RWPE1 (cell line): ENCODE measurements around the gene ADGRB3.
"Not testable (repeated sequence)": the region's sequence is repeated elsewhere in the genome, so short reads cannot be mapped to it uniquely, and the experiment has no call there.

ENCODE experiments used
- CTCF ChIA-PET: fragments of 350-600 bp; sonication (Branson Sonifier 250); formaldehyde crosslinking; extraction: SDS; loops from one replicate; lab custom pipeline; 2021; lab: Yijun Ruan, JAX
- POLR2A ChIA-PET: fragments of 400-600 bp; formaldehyde crosslinking; extraction: SDS; loops from one replicate; lab custom pipeline; 2020; ENCODE audit warnings: antibody characterized with exemption; ENCODE audit not compliant: low non-redundant PET; lab: Yijun Ruan, JAX
- DNase-seq: peaks from one replicate; pipeline ENCODE4 v3.0.0; 2012; ENCODE audit warnings: low spot score
- H3K27ac ChIP-seq: fragments of 450-650 bp; 2 replicates; pipeline ENCODE4 v1.5.1; 2017
- CTCF ChIP-seq: fragments of 450-650 bp; conservative IDR thresholded peaks from 2 replicates; pipeline ENCODE4 v1.5.1; 2017; ENCODE audit warnings: low read depth, mild to moderate bottlenecking

Gene ADGRB3

GRCh38 chr6:68895929-68896328 lies 260.8 kb downstream of the ADGRB3 start:
- no peak for TF ChIP-seq CTCF
- ChIA-PET CTCF (no interaction called here), POLR2A (no interaction called here)
- no peak for DNase-seq
- H3K27ac ChIP-seq, result no peak overlapping the region

DNA sequence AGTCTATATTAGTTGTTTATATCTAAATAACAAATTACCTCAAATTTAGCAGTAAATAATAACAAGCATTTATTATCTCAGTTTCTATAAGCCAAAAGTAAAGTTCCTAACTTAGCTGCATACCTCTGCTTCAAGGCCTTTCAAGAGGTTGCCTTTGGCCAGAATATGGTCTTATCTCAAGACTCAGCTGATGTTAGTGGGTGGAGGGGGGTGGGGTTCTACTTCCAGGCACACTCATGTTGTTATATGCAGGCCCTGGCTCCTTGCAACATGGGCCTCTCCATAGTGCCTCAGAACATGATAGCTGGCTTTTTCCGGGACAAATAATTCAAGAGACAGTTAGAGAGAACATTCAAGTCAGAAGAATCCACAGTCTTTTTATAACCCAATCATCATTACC lies 266.0 kb downstream of the ADGRB3 start:
- no peak for DNase-seq
- CTCF ChIA-PET, result no interaction called here
- TF ChIP-seq CTCF, result no peak
- no peak overlapping the region for H3K27ac ChIP-seq
- POLR2A ChIA-PET, result no interaction called here

DNA sequence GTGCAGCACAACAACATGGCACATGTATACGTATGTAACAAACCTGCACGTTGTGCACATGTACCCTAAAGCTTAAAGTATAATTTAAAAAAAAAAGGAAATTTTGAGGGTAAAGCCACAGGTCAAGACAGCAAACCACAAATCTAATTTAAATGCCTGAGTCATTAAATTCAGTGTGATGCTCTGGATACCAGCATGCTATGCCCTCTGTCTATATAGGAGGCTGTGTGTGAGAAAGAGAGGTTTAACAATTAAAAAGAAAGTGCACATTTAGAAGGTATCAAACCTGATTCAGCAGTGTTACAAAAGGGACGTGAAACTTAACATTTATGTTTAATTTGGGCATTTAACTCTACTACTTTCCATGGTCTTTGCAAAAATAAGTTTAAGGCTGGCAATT lies 276.3 kb downstream of the ADGRB3 start:
- DNase-seq, result no peak
- POLR2A ChIA-PET, result no interaction called here
- CTCF ChIA-PET, result no interaction called here
- TF ChIP-seq CTCF, result no peak
- no peak overlapping the region for H3K27ac ChIP-seq

- ChIA-PET CTCF (no interaction called here), POLR2A (no interaction called here)
- no peak for TF ChIP-seq CTCF
- H3K27ac ChIP-seq, result no peak overlapping the region
- DNase-seq, result no peak
These were observed 276.7 kb downstream of the ADGRB3 start for GRCh38 chr6:68911811-68912210.

GRCh38 chr6:68912805-68913204 lies 277.7 kb downstream of the ADGRB3 start:
- CTCF ChIA-PET, DNase-seq, POLR2A ChIA-PET, H3K27ac ChIP-seq: not testable (repeated sequence)

GRCh38 chr6:68915586-68915985 lies 280.5 kb downstream of the ADGRB3 start:
- no peak for DNase-seq
- POLR2A ChIA-PET, result no interaction called here
- H3K27ac ChIP-seq, result no peak overlapping the region
- CTCF ChIA-PET, result interaction anchor here (0.6 kb wide), 1 partner anchor 199 kb away, joined by 3 read pairs; no protein-coding TSS in a partner anchor
- no peak for TF ChIP-seq CTCF

DNA sequence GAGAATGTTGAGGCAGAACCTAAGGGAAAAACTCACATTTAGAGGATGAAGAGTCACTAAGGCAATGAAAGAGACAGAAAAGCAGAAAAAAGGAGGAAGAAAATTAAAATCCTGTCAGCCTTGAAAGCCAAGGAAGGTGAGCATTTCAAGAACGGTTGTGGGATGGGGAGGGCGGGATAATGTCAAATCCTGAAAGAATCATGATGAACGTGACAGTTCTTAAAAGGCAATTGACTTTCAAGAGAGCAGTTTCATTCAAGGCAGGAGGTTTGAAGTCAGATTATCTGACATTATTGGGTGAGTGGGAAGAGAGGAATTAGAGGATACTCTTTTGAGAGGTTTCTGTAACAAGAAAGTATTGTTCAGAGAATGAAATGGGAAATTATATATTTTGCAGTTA lies 284.5 kb downstream of the ADGRB3 start:
- CTCF ChIA-PET, result no interaction called here
- no peak overlapping the region for H3K27ac ChIP-seq
- TF ChIP-seq CTCF, result no peak
- DNase-seq, result no peak
- POLR2A ChIA-PET, result no interaction called here
